UCSD-AML1 (cell line): ENCODE data around the gene EPS8.
A peak's percentile ranks its signal among the peaks of the same experiment; 100 is the strongest.

ENCODE experiments used
- DNase-seq: peaks from one replicate; lab custom pipeline; 2025; ENCODE audit not compliant: unreplicated experiment; lab: John Stamatoyannopoulos, UW

The EPS8 gene

DNA sequence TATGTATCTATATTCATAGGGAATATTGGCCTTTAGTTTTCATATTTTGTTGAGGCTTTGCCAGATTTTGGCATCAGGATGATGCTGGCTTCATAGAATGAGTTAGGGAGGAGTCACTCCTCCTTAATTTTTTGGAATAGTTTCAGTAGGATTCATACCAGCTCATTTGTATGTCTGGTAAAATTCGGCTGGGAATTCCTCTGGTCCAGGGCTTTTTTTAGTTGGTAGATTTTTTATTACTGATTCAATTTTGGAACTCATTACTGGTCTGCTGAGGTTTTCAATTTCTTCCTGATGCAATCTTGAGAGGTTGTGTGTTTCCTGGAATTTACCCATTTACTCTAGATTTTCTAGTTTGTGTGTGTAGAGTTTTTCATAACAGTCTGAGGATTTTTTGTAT is 175.2 kb downstream of the EPS8 start:
- no peak for DNase-seq

GRCh38 chr12:15608941-15609340 is 180.2 kb downstream of the EPS8 start:
- no peak for DNase-seq

DNA sequence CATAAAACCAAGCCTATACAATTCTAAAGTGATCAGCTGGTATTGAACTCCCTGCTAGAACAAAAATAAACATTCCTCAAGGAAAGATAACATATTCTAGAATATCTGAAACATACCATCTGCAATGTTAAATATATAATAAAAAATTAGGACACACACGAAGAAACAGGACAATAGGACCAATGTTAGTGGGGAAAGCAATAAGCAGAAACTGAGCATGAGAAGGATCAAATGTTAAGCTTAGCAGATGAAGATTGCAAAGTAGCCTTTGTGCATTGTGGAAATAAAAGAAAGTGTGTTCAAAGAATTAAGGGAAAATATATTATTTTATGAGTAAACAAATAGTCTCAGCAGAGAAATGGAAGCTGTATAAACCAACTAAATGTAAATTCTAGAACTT is 180.8 kb downstream of the EPS8 start:
- no peak for DNase-seq

DNA sequence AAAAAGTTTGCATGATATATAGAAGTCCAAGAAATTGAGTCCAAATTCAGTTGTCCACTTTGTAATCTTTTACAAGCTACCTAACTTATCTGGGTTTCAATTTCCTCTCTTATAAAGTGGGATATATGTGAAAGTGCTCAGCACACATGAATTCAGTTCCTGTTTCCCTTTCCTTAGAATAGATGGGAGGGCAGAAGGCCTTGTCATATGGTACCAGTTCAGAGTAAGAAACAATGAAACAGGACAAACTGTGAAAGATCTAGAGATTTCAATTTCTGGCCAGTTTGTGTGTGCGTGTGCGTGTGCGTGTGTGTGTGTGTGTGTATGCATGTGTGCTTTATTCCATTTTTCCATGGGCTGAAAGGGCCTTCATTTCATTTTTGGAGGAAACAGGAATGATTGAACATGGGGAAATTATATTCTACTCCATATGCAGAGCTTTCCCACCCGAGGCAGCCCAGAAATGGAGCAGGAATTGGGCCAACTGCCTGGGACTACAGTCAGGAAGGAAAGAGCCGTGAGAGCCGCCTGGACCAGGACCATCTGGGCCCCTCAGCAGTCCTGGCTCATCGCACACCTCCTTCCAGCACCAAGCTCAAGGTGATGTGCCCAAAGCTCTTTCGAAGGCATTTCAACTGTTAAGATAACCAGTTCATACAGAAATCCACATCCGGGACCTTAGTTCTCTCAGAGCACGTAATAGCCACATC is 183.2 kb downstream of the EPS8 start:
- DNase-seq, result no peak

GRCh38 chr12:15603474-15604085 is 185.6 kb downstream of the EPS8 start:
- DNase-seq, result no peak

- no peak for DNase-seq
Observed at GRCh38 chr12:15602051-15602672, 187.0 kb downstream of the EPS8 start.

- no peak for DNase-seq
Observed at GRCh38 chr12:15601210-15601800, 187.9 kb downstream of the EPS8 start.

- DNase-seq, result no peak
Observed at GRCh38 chr12:15600223-15600935, 188.8 kb downstream of the EPS8 start.

GRCh38 chr12:15599266-15600037 is 189.7 kb downstream of the EPS8 start:
- no peak for DNase-seq

- DNase-seq, result no peak
Observed at GRCh38 chr12:15597125-15597830, 191.9 kb downstream of the EPS8 start.

DNA sequence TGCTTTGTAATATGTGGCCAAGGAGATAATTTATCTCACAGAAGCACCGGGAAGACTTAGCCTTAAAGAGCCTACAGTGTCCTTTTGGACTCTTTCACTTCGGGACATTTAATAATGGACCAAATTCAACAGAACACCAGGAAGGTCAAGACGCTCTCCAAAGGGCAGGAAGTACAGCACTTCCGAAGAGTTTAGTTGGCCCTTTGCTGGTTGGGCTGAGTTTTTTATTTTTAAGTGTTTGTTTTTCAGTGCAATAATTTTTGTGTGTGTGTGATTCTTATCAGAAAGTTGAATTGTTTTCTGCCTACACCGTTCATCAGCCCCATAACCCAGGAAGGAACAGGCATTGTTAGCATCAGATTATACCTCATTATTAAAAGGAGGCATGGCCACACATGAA is 193.0 kb downstream of the EPS8 start:
- no peak for DNase-seq

DNA sequence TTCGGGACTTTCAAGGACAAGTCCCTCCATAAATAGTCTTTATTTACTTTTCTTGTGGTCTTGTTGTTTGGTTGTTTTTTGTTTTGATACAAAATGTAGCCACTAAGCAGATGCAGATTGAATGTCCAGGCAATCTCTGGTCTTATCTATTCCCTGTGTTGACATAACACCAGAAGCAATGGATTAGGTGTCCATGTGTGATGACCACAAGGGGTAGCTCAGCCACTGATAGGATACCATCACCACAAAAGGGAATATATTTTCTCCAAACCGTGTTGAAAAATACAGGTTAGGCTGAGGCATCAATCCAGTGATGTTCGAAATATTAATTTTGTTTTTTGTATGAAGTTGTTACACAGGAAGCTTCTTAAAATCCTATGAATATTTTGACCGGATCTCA is 196.3 kb downstream of the EPS8 start:
- no peak for DNase-seq

DNA sequence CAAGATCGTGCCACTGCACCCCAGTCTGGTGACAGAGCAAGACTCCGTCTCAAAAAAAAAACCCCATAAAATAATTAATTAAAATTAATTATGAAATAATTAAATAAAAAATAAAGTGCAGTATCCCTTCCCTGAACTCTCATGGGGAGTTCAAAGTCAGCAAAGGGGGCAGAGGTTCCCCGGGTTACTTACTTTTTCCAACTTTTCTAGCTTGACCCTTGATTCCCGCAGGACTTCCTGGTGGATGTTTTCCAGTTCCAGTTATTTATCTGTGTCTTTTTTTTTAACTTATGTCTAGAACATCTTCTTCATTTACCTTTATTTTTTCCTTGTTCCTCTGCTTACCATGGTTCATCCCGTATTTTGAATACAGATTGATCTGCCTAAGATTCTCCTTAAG is 197.4 kb downstream of the EPS8 start:
- no peak for DNase-seq

DNA sequence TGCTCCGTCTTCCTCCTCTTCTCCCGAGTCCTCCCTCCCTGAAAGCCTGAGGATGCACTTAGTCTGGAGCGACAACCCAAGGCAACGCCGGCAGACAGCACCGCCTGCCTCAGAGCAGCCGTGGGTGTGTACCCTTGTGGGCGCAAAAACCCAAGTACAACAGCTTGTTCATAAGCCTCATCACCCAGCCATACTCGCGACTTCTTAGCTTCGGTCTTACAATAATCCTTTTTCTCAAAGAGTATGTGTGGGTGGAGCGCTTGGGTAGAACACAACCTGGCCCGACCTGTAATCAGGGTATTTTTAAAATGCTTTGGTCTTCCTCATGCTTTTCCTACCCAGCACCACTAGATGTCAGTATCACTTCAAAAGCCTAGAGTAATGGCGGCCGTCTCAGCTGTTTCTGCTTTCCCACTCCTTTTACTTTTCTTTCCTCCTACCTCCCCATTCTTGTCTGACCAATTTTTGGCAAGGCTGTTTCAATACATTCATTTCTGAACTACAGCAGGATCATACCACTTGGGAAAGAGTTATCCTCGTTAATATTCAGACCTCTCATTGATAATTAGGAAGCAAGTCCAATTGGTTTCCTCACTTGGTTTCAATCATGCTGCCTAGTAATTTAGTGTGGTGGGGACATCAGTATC is 198.9 kb downstream of the EPS8 start:
- DNase-seq, result peak; percentile 15

DNA sequence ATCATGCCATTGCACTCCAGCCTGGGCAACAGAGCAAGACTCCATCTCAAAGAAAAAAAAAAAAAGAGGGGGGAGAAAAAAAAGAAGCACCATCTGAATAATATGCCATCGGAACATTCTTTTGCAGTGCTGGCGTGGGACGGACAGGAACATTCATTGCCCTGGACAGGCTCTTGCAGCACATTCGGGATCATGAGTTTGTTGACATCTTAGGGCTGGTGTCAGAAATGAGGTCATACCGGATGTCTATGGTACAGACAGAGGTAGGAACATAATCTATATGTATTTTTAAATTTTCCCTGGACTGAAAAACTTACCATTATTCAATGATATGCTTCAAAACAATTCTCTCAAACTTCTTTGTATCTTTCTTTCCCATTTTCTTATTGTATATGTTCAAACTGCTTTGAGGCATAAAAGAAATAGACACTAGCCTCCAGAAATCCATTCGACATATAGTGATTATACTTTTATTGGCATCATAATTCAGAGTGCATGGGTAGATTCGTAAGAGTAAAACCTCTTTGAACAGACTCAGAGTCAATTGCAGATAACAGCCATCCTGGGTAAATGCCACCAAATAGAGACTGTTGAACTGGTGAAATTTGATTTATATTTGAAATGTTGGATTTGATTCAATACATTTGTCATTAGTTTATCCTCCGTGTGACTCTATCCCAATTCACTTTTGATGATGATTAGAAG is 199.7 kb downstream of the EPS8 start:
- no peak for DNase-seq

DNA sequence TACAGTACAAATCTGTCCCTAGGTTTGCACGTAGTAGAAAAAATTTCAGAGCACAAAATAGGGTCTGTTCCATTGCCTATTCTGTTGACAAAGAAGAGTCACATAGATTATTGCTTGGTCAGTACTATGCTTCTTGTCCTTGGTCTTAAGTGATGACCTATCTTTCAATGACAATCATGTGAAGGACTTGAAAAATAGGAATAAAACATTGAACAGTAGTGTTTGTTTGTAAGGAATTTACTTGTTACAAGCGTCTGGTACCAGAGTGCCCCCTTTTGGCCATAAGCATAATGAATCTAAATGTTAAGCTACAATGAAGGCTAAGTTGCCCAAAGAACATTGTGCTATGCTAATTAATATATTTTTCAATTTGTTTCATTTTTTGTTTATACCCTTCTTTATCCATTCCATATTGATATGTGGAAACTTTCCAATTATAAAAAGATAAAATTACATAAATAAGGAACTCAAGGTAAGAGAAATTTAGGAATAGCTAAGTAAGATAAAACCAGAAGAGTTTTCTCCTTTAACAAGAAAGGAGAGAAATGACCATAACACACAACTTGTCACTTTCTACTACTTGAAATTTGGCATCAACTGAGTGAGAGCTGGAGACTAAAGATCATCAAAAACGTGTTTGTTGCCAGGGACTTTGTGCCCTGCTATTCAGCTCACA is 204.7 kb downstream of the EPS8 start:
- DNase-seq, result no peak

- DNase-seq, result no peak
Observed at GRCh38 chr12:15583804-15584203, 205.4 kb downstream of the EPS8 start.

- DNase-seq, result no peak
Observed at GRCh38 chr12:15581006-15581405, 208.2 kb downstream of the EPS8 start.
